Natural killer cell treated with Interleukin-12 subunit alpha and Interleukin-12 subunit beta and Interleukin-15 and Interleukin-18, amount 100 ng/mL, for 72 hours (primary cell): Measurements from ENCODE around the gene DNM3. TPM values are rescaled to one million over a fixed set of nuclear protein-coding genes. Genes with fewer than 3 reads are reported as not detected.
"Not testable (repeated sequence)": the region's sequence is repeated elsewhere in the genome, so short reads cannot be mapped to it uniquely, and the experiment has no call there.

Experiments used
- ATAC-seq, 2 donors: fragments of 150-1000 bp; cut with Tn5 transposase in 1 of 2; sonication (Bioruptor Pico), chemical (Tn5 transposase) in 1 of 2; 2 replicates each; pipeline ENCODE4 v1.10.0; 2021
- DNase-seq: peaks from one replicate; pipeline ENCODE4 v3.0.0; 2022; ENCODE audit warnings: low spot score
- H3K27ac Mint-ChIP-seq, 2 donors: 1 replicate in 1 of 2; 2 replicates in 1 of 2; pipeline ENCODE4 v1.8.0; 2022; ENCODE audit warnings: mixed read lengths in 2 of 2, mild to moderate bottlenecking in 1 of 2, moderate library complexity in 1 of 2
- H3K27me3 Mint-ChIP-seq, 2 donors: 1 replicate in 1 of 2; 2 replicates in 1 of 2; pipeline ENCODE4 v1.8.0; 2022; ENCODE audit warnings: mixed read lengths in 2 of 2
- H3K36me3 Mint-ChIP-seq: one replicate; pipeline ENCODE4 v1.8.0; 2022; ENCODE audit warnings: mixed read lengths
- H3K4me1 Mint-ChIP-seq, 2 donors: 1 replicate in 1 of 2; 2 replicates in 1 of 2; pipeline ENCODE4 v1.8.0; 2022; ENCODE audit warnings: low read depth in 2 of 2, mixed read lengths in 2 of 2, mild to moderate bottlenecking in 1 of 2
- H3K4me3 Mint-ChIP-seq: one replicate; pipeline ENCODE4 v1.8.0; 2022; ENCODE audit warnings: mixed read lengths
- H3K9me3 Mint-ChIP-seq: 2 replicates; pipeline ENCODE4 v1.8.0; 2022; ENCODE audit warnings: mixed read lengths
- total RNA-seq, 2 donors: library from RNA; stranded (reverse); gene quantifications; one replicate each; pipeline ENCODE4 v1.2.3, GENCODE V29; 2022

The DNM3 gene
- total RNA-seq, 2 donors from 2014 or later = 1.5 to 3.5 TPM

DNA sequence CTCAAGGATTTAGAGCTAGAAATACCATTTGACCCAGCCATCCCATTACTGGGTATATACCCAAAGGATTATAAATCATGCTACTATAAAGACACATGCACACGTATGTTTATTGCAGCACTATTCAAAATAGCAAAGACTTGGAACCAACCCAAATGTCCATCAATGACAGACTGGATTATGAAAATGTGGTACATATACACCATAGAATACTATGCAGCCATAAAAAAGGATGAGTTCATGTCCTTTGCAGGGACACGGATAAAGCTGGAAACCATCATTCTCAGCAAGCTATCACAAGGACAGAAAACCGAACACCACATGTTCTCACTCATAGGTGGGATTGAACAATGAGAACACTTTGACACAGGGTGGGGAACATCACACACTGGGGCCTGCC is 595.9 kb downstream of the DNM3 start:
- H3K9me3 Mint-ChIP-seq, DNase-seq, ATAC-seq, H3K27me3 Mint-ChIP-seq, H3K27ac Mint-ChIP-seq, H3K4me3 Mint-ChIP-seq: not testable (repeated sequence)
- H3K4me1 Mint-ChIP-seq = peaks cover 37 to 41% of the 10 kb centered on the region in 2 donors
- peaks cover 14% of the 10 kb centered on the region for H3K36me3 Mint-ChIP-seq

DNA sequence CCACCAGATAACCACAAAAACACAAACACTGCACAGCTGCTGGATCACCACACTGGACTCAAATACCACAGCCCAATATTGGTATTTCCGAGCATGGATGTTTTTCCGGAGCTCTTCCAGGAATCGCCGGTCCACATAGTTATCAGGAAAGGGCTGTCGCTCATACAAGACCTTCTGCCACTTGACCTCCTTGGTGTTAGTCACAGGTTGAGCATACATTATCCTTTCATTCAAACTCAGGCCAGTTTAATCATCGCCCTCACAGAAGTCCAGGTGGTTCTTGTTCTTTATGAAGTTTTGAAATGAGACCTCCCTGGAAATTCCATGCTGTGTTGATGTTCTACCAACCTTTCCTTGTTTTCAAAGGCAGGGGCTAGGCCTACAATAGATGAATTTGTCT is 601.1 kb downstream of the DNM3 start:
- no peaks in the 10 kb centered on the region for H3K9me3 Mint-ChIP-seq
- no peak for ATAC-seq
- H3K4me3 Mint-ChIP-seq = peak overlapping the region; percentile 93
- no peaks in the 10 kb centered on the region for H3K27me3 Mint-ChIP-seq
- DNase-seq = no peak
- peaks cover 19% of the 10 kb centered on the region for H3K36me3 Mint-ChIP-seq
- peak overlapping the region; percentile 90 to 95 for H3K27ac Mint-ChIP-seq
- H3K4me1 Mint-ChIP-seq = peaks cover 31 to 41% of the 10 kb centered on the region in 2 donors

DNA sequence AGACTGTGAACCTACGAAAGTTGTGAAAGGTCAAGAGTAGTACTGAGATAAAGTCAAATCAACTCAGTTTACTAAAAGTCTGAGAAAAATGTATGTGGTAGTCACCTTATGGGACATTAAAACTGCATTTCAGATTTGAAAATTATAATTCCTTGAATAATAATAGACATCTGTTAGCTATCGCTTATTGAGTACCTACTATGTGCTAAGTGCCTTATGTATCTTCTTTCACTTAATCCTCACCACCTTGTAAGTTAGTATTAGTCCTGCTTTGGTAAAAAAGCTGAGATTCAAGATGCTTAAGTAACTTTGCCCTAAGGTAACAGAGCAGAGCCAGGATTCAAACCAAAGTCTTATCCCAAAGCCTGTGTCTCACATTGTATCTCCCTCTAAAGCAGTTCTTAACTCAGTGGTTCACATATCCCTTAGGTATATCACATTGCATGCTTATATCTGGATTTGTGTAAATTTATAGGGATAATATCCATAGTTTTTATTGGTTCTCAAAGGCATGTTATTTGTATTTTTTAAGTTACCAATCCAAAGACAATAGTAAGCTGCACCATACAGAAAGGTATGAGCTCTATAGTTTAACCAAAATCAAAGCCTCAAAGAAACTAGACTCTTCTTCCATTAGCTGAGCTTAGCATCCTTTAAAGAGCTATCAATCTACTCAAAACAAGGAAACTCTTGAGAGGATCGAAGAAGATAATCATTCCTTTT is 601.7 kb downstream of the DNM3 start:
- Mint-ChIP-seq H3K36me3 (peaks cover 18% of the 10 kb centered on the region), H3K4me1 (peaks cover 31 to 40% of the 10 kb centered on the region in 2 donors), H3K4me3 (peak overlapping the region; percentile 93), H3K27ac (peak overlapping the region; percentile 90 to 95), H3K9me3 (no peaks in the 10 kb centered on the region), H3K27me3 (no peaks in the 10 kb centered on the region)
- ATAC-seq = no peak
- DNase-seq = no peak

DNA sequence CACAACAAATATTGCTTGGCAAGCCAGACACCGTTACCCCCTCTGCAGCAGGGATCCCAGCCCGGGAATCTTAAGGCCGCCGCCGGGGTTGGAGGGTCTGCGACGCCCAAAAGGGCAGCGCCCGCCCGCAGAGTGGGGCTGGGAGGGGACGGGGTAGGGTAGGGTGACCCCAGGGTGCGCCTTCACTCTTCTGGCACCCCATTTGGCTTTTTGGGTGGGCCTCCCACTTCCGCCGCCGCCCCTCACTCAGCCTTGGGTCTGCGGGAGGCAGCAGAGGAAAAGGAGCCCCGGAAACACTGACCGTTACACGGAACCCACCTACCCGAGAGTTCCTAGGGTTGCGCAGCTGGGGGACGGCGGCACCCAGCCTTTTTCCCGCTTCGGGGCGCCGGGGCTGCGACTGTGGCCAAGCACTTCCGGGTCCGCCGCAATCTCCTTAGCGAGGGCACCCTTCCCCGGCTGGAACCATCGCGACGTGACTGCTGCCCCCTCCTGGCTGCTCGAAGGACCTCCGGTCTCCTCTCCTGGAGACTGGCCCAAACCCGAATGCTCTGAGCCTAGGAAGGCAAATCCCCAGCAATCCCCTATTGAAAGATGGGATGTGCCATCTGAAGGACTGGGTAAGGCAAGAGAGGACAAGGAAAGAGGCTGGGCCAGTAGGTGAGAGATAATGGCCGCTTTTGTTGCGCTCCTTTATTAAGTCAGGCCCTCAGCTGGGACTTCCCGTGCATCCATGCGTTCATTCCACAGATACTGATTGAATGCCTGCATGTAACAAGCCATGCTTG is 602.6 kb downstream of the DNM3 start, which contains the start of gene PIGC:
TSS of gene PIGC (minus strand) at position 404 of the 788 bp plus-strand sequence. CDS start 1,447 bp downstream, outside the sequence.
- peaks cover 13% of the 10 kb centered on the region for H3K36me3 Mint-ChIP-seq
- ATAC-seq (peak; percentile 98 to 99), DNase-seq (peak; percentile 93)
- H3K9me3 Mint-ChIP-seq = no peaks in the 10 kb centered on the region
- H3K4me3 Mint-ChIP-seq = peak within 1 kb of the TSS; percentile 93
- peak within 1 kb of the TSS; percentile 90 to 95 for H3K27ac Mint-ChIP-seq
- peaks cover 31 to 36% of the 10 kb centered on the region in 2 donors for H3K4me1 Mint-ChIP-seq
- H3K27me3 Mint-ChIP-seq = no peaks in the 10 kb centered on the region

DNA sequence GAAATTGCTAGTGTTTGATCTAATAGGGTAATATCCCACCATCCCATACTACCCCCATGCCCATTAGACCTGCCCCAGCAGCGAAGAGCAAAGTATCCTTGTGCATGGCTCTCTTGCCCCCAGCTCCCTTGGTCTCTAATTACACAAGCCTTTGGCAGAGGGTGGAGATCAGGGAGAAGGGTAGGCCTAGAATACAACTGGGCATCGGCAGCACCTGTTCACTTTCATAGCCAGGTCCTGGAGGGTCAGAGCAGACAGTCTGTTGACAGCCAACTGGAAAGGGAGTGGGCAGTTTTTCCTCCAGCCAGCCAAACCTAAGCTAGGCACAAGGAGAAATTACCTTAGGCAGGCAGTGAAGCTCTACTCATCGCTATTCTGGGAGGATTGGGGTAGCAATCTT is 605.2 kb downstream of the DNM3 start:
- Mint-ChIP-seq H3K36me3 (peaks cover 11% of the 10 kb centered on the region), H3K27ac (no peak overlapping the region), H3K9me3 (no peaks in the 10 kb centered on the region), H3K27me3 (no peaks in the 10 kb centered on the region), H3K4me3 (no peak overlapping the region), H3K4me1 (peaks cover 25 to 42% of the 10 kb centered on the region in 2 donors)
- no peak for DNase-seq
- ATAC-seq = no peak

DNA sequence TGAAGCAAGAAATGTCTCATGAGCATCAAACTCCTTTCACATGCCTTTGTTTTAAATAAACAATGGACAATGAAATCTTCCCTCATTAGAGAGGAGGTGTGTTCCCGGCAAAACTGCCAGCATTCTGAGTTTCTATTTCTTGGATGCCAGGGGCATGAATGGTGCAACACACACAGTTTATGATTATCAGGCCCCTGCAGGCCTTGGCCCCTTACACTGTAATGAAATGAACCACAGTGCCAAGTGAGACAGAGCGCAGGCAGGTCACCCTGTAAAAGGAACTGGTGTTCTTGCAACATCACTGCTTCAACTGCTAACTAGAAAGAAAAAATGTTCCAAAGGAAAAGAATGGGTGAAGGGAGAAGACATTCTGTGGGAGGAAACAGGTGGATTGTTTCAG is 606.3 kb downstream of the DNM3 start:
- H3K4me3 Mint-ChIP-seq = no peak overlapping the region
- H3K9me3 Mint-ChIP-seq = no peaks in the 10 kb centered on the region
- H3K36me3 Mint-ChIP-seq = peaks cover under 1% of the 10 kb centered on the region
- H3K27me3 Mint-ChIP-seq = no peaks in the 10 kb centered on the region
- H3K27ac Mint-ChIP-seq = no peak overlapping the region
- DNase-seq = no peak
- no peak for ATAC-seq
- H3K4me1 Mint-ChIP-seq = peaks cover 14 to 31% of the 10 kb centered on the region in 2 donors

DNA sequence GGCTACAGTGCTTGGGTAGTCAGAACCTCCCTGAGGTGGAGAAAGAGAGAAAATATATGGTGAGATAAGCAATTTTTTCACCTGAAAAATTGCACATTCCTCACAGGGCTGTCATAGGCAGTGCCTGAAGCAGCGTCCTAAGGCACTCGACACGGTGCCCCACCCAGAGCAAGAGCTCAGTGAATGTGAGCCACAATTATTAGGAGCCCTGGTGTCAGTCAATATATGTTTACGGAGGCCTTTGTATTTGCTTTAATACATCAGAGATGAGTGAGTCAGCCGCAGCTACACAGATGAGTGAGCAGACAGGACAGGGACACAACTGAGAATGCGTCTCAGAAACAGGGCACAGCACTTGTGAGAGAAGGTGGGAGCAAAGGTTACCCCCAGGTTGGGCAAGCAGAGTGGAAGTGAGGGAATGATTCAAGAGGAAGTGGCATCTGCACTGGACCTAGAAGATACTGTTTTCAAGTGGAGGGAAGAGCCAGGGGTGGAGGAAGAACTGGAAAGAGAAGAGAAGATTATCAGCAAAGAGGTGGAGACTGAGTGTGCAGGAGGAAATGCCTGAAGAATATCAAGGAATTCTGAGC is 607.8 kb downstream of the DNM3 start:
- no peaks in the 10 kb centered on the region for H3K27me3 Mint-ChIP-seq
- H3K4me1 Mint-ChIP-seq = peaks cover 15 to 27% of the 10 kb centered on the region in 2 donors
- DNase-seq (no peak), ATAC-seq (peak in 1 of 2 donors; percentile 66)
- H3K36me3 Mint-ChIP-seq = no peaks in the 10 kb centered on the region
- H3K27ac Mint-ChIP-seq = peak overlapping the region in 1 of 2 donors; percentile 30
- peak overlapping the region; percentile 40 for H3K4me3 Mint-ChIP-seq
- H3K9me3 Mint-ChIP-seq = no peaks in the 10 kb centered on the region

DNA sequence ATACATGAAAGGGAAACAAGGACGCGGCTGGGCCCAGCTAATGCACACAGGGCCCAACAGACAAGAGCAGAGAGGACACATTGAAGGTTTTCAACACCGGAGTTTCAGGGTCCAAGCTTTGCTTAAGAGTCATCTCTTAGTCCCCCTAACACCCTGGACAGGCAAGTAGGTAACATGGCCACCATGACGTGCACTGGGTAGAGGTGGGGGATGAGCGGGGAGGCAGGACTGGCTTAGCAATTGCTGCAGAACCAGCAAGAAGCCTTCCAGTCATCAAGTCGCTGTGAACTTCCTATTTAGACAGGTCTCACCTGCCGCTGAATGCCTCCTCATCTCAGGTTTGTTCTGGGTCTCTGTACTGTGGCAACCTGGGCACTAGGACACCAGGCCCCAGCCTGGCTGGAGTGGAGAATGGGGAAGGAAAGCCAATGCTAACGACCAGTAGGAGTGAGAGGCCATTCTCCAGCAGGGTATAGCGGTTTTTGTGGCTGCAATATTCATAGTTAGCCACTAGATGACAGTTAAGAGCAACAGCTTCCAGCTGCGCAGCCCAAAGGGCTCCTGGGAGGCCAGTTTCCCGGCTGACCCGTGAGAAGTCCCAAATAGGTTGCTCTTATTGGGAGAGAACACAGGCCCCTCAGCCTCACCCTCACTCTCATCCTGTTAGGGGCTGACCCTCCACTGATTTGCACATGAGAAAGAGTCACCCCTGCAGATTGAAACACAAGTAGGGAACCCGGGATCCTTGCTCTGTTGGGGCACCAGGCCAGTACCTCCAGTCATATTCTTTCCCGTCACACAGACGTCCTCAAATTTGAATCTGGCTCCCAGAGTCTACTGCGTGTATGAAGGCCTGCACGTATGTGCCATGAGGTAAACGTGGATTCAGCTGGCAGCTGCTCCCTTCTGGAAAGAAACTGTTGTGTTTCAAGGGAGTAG is 608.6 kb downstream of the DNM3 start:
- H3K4me3 Mint-ChIP-seq = peak overlapping the region; percentile 40
- H3K27me3 Mint-ChIP-seq = peaks cover 0 to 4% of the 10 kb centered on the region in 2 donors
- no peaks in the 10 kb centered on the region for H3K9me3 Mint-ChIP-seq

DNA sequence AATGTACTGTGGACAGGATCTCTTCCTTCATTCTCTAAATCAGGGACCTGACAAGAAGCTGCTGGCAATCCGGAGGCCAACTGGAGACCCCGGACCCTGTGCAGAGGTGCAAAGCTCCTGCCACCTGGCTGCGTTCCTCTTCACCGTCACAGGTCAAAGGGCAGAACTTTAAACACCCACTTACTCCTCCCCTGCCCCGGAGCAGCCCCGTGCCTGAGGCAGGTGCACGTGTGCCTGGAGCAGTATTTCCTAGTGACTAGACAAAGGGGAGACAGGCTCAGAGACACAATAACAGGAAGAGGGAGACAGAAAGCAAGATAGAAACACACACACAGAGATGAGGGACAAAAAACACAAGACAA is 609.2 kb downstream of the DNM3 start:
- H3K36me3 Mint-ChIP-seq = no peaks in the 10 kb centered on the region
- ATAC-seq (no peak), DNase-seq (no peak)
- H3K27me3 Mint-ChIP-seq = peaks cover 0 to 7% of the 10 kb centered on the region in 2 donors
- no peak overlapping the region for H3K4me3 Mint-ChIP-seq
- H3K9me3 Mint-ChIP-seq = no peaks in the 10 kb centered on the region
- peaks cover 10 to 20% of the 10 kb centered on the region in 2 donors for H3K4me1 Mint-ChIP-seq
- no peak overlapping the region for H3K27ac Mint-ChIP-seq

More for the DNA sequence above, 608.6 kb downstream of the DNM3 start:
- ATAC-seq (peak; percentile 82 to 89), DNase-seq (peak; percentile 75)
- no peaks in the 10 kb centered on the region for H3K36me3 Mint-ChIP-seq
- peaks cover 10 to 20% of the 10 kb centered on the region in 2 donors for H3K4me1 Mint-ChIP-seq
- peak overlapping the region in 1 of 2 donors; percentile 30 for H3K27ac Mint-ChIP-seq

DNA sequence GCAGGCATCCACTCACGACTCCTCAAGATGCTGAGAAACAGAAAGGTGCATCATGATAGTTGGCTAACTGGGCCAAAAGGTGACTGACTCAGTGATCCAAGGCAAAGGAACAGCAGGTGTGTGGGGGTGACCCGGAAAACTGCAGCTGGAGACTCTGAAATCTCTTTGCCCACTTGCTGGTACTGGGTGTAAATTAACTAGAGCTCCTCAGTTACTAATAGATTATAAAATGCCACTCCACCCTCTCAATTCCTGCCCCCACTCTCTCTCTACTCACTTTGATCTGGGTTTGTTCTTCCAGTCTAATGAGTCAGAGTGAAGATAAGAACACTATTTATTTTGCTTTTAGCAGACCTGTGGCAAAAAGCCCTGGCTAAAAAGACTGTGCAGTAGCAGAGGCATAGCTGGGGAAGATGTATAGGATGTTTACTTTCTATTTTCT is 609.7 kb downstream of the DNM3 start:
- H3K27ac Mint-ChIP-seq = no peak overlapping the region
- no peaks in the 10 kb centered on the region for H3K36me3 Mint-ChIP-seq
- DNase-seq (no peak), ATAC-seq (peak in 1 of 2 donors; percentile 2)
- peaks cover 0 to 7% of the 10 kb centered on the region in 2 donors for H3K27me3 Mint-ChIP-seq
- H3K4me3 Mint-ChIP-seq = no peak overlapping the region
- no peaks in the 10 kb centered on the region for H3K9me3 Mint-ChIP-seq
- H3K4me1 Mint-ChIP-seq = peaks cover 10 to 20% of the 10 kb centered on the region in 2 donors

DNA sequence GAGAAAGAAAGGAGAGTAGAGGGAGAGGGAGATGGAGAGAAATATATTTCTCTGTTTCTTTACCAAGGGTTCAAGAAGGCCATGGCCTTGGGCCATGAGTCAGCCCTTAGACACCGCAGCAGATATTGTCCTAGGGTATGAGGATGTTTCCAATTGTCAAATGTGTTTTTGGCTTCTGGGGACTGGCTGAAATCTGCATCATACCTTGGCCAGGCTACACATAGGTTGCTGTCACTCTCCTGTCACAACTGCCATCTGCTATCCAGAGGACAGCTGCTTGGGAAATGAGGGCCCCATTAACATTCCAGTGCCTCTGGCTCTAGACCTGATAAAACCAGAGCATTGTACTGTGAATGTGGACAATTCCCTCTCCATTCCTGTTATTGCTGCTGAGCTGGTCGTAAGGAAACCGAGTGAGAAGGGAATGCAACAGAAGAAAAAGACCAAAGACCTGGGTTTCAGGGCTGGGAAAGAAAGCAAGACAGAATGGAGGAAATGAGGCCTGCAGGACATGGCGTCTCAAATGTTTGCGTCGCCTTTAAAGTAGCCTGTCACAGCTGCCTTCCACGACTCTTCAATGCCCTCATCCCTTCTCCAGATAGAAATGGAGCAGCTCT is 611.3 kb downstream of the DNM3 start:
- DNase-seq (no peak), ATAC-seq (no peak)
- Mint-ChIP-seq H3K36me3 (no peaks in the 10 kb centered on the region), H3K27me3 (peaks cover 5 to 14% of the 10 kb centered on the region in 2 donors), H3K27ac (no peak overlapping the region), H3K4me1 (peaks cover 10 to 20% of the 10 kb centered on the region in 2 donors), H3K9me3 (no peaks in the 10 kb centered on the region), H3K4me3 (no peak overlapping the region)

DNA sequence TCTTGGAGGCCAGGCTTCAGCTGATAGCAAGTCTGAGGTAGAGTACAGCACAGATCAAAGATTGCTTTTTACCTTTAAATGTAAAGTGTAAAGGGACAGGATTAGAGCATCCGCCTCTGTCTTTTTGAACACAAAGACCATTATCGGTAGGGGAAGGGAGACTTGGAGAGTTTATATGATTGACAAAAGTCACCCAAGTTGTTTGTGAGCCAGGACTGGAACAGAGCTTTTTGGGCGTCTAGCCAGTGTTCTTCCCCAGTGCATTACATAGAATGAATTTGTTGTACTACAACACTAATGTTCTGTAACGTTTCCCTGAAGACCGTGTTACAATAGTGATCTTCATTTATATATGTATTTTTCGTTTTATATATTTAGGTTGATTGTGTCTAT is 611.9 kb downstream of the DNM3 start:
- Mint-ChIP-seq H3K36me3 (no peaks in the 10 kb centered on the region), H3K4me1 (peaks cover 10 to 20% of the 10 kb centered on the region in 2 donors), H3K4me3 (no peak overlapping the region), H3K27ac (no peak overlapping the region), H3K9me3 (no peaks in the 10 kb centered on the region), H3K27me3 (peaks cover 7 to 14% of the 10 kb centered on the region in 2 donors)
- DNase-seq (no peak), ATAC-seq (no peak)
